Astrocyte (in vitro differentiated cells and primary cell): Measurements from ENCODE around the gene SP6.

Source experiments
- EZH2 ChIP-seq: IDR thresholded peaks from 2 replicates; pipeline ENCODE4 v1.6.1; 2012; ENCODE audit warnings: mild to moderate bottlenecking, low read length, inconsistent platforms; ENCODE audit not compliant: insufficient read depth
- TF ChIP-seq, protein P1 (sequence below): IDR thresholded peaks from 2 replicates; pipeline ENCODE4 v1.5.1; 2011; ENCODE audit warnings: low read depth, mild to moderate bottlenecking, inconsistent platforms, low read length, moderate library complexity; ENCODE audit not compliant: insufficient read depth

DNA sequence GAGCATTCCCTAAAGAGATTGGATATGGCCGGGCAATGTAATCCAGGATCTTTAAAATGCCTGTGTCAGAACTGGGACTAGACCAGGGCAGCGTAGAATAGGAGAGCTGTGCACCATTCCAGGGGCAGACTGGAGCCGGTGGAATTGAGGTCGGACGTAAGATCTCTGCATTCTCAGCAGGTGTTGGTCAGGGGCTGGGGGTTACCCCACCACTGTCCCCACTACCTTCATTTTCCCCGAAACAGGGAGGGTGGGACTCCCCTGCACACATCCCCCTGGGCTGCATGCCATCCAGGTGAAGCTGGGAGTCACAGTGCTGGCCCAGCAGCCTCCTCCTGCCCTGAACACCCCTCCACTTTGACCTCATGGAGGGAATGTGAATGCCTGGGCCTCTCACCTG is 47.2 kb downstream of the SP6 start:
- TF ChIP-seq, protein P1, sequence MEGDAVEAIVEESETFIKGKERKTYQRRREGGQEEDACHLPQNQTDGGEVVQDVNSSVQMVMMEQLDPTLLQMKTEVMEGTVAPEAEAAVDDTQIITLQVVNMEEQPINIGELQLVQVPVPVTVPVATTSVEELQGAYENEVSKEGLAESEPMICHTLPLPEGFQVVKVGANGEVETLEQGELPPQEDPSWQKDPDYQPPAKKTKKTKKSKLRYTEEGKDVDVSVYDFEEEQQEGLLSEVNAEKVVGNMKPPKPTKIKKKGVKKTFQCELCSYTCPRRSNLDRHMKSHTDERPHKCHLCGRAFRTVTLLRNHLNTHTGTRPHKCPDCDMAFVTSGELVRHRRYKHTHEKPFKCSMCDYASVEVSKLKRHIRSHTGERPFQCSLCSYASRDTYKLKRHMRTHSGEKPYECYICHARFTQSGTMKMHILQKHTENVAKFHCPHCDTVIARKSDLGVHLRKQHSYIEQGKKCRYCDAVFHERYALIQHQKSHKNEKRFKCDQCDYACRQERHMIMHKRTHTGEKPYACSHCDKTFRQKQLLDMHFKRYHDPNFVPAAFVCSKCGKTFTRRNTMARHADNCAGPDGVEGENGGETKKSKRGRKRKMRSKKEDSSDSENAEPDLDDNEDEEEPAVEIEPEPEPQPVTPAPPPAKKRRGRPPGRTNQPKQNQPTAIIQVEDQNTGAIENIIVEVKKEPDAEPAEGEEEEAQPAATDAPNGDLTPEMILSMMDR, result no peak
- TF ChIP-seq EZH2, result no peak
